IMR-90 (cell line): ENCODE measurements around the gene TRMT11. TPM values are rescaled to one million over a fixed set of nuclear protein-coding genes. Genes with fewer than 3 reads are reported as not detected.

Source experiments
- ATAC-seq: fragments of 200-7000 bp; cut with Tn5 transposase; 2 replicates; pipeline ENCODE4 v1.9.1; 2020; ENCODE audit warnings: low read depth, mild to moderate bottlenecking, moderate library complexity
- BruUV-seq: library from RNA; stranded (reverse); fragments of 400-500 nt; replicated peaks from 2 replicates; lab custom pipeline; 2021; lab: Mats Ljungman, UMichigan
- CTCF ChIA-PET: fragments of 300-600 bp; formaldehyde crosslinking; extraction: SDS; loops from one replicate; lab custom pipeline; 2021; ENCODE audit warnings: antibody characterized with exemption; lab: Yijun Ruan, JAX
- POLR2A ChIA-PET: fragments of 300-600 bp; sonication (Branson Sonifier 250); formaldehyde crosslinking; loops from one replicate; lab custom pipeline; 2022; ENCODE audit warnings: antibody characterized with exemption; ENCODE audit not compliant: unreplicated experiment; lab: Charles Lee
- DNase-seq: peaks from one replicate; pipeline ENCODE4 v3.0.0; 2013
- H2AFZ ChIP-seq: replicated peaks from 2 replicates; pipeline ENCODE3; 2013; ENCODE audit warnings: low read length, mild to moderate bottlenecking; ENCODE audit not compliant: poor library complexity
- H2AK5ac ChIP-seq: 2 replicates; pipeline ENCODE4 v1.6.1; 2013; ENCODE audit warnings: low read depth, low read length, inconsistent platforms
- H2AK9ac ChIP-seq: replicated peaks from 2 replicates; pipeline ENCODE3; 2013; ENCODE audit warnings: mild to moderate bottlenecking, low read depth, low read length, moderate library complexity; ENCODE audit not compliant: poor library complexity
- H2BK120ac ChIP-seq: 2 replicates; pipeline ENCODE4 v1.6.1; 2013; ENCODE audit warnings: low read depth, low read length, inconsistent platforms
- H2BK15ac ChIP-seq: 3 replicates; pipeline ENCODE4 v1.6.1; 2013; ENCODE audit warnings: low read depth, low read length, inconsistent platforms
- H2BK20ac ChIP-seq: 2 replicates; pipeline ENCODE4 v1.6.1; 2013; ENCODE audit warnings: low read depth, mild to moderate bottlenecking, inconsistent platforms, low read length, moderate library complexity
- H2BK5ac ChIP-seq: 2 replicates; pipeline ENCODE4 v1.6.1; 2013; ENCODE audit warnings: mild to moderate bottlenecking, low read depth, low read length, inconsistent platforms; ENCODE audit not compliant: poor library complexity, severe bottlenecking
- H3K14ac ChIP-seq: replicated peaks from 2 replicates; pipeline ENCODE4 v1.6.1; 2013; ENCODE audit warnings: low read depth, low read length, inconsistent platforms
- H3K18ac ChIP-seq: 2 replicates; pipeline ENCODE4 v1.6.1; 2013; ENCODE audit warnings: low read depth, low read length, control low read depth
- H3K23ac ChIP-seq: 2 replicates; pipeline ENCODE4 v1.6.1; 2013; ENCODE audit warnings: low read depth, low read length, inconsistent platforms
- H3K27ac ChIP-seq: 2 replicates; pipeline ENCODE4 v1.5.1; 2013; ENCODE audit warnings: mild to moderate bottlenecking, control low read depth, low read length; ENCODE audit not compliant: insufficient read depth
- H3K27me3 ChIP-seq: 2 replicates; pipeline ENCODE4 v1.6.1; 2013; ENCODE audit warnings: low read length; ENCODE audit not compliant: control insufficient read depth, insufficient read depth
- H3K36me3 ChIP-seq: 2 replicates; pipeline ENCODE4 v1.6.1; 2013; ENCODE audit warnings: low read length, mixed read lengths; ENCODE audit not compliant: control insufficient read depth, insufficient read depth
- H3K4ac ChIP-seq: 2 replicates; pipeline ENCODE4 v1.6.1; 2013; ENCODE audit warnings: low read depth, low read length, inconsistent platforms
- H3K4me1 ChIP-seq: 2 replicates; pipeline ENCODE4 v1.6.1; 2013; ENCODE audit warnings: low read length, mixed read lengths; ENCODE audit not compliant: control insufficient read depth, insufficient read depth
- H3K4me2 ChIP-seq: 2 replicates; pipeline ENCODE4 v1.6.1; 2013; ENCODE audit warnings: low read depth, mild to moderate bottlenecking, control low read depth, low read length, moderate library complexity
- H3K4me3 ChIP-seq: 2 replicates; pipeline ENCODE4 v1.5.1; 2013; ENCODE audit warnings: low read depth, mild to moderate bottlenecking, control low read depth, low read length, moderate library complexity; ENCODE audit not compliant: insufficient read depth
- H3K56ac ChIP-seq: 2 replicates; pipeline ENCODE4 v1.6.1; 2013; ENCODE audit warnings: low read length, inconsistent platforms; ENCODE audit not compliant: insufficient read depth; ENCODE audit errors: extremely low read depth
- H3K79me1 ChIP-seq, 2 experiments: 2 replicates each; pipeline ENCODE4 v1.6.1; 2013; ENCODE audit warnings: low read length in 2 of 2, inconsistent platforms in 1 of 2, low read depth in 1 of 2
- H3K9ac ChIP-seq: 2 replicates; pipeline ENCODE4 v1.6.1; 2013; ENCODE audit warnings: low read depth, low read length, control low read depth
- H3K9me1 ChIP-seq: 2 replicates; pipeline ENCODE4 v1.6.1; 2013; ENCODE audit warnings: low read length, inconsistent platforms; ENCODE audit not compliant: insufficient read depth
- H3K9me3 ChIP-seq: 2 replicates; pipeline ENCODE4 v1.6.1; 2013; ENCODE audit warnings: low read length; ENCODE audit not compliant: control insufficient read depth, insufficient read depth
- H4K20me1 ChIP-seq: 2 replicates; pipeline ENCODE4 v1.6.1; 2013; ENCODE audit warnings: low read length, inconsistent platforms; ENCODE audit not compliant: insufficient read depth
- H4K5ac ChIP-seq: 2 replicates; pipeline ENCODE4 v1.6.1; 2013; ENCODE audit warnings: mild to moderate bottlenecking, low read depth, low read length, control low read depth
- H4K8ac ChIP-seq, 2 experiments: 2 replicates each; pipeline ENCODE4 v1.6.1; 2013; ENCODE audit warnings: low read depth in 2 of 2, low read length in 2 of 2, control low read depth in 1 of 2, inconsistent platforms in 1 of 2
- H4K91ac ChIP-seq: 2 replicates; pipeline ENCODE4 v1.6.1; 2013; ENCODE audit warnings: low read depth, low read length, inconsistent platforms; ENCODE audit not compliant: insufficient read depth
- BHLHE40 ChIP-seq: fragments of 150-350 bp; IDR thresholded peaks from 2 replicates; pipeline ENCODE4 v1.6.1; 2016; ENCODE audit warnings: mild to moderate bottlenecking, low read depth, low read length
- CEBPB ChIP-seq: IDR thresholded peaks from 2 replicates; pipeline ENCODE4 v1.6.1; 2012; ENCODE audit warnings: low read depth, low read length, improper control_type of control experiment
- CHD1 ChIP-seq: IDR thresholded peaks from 2 replicates; pipeline ENCODE4 v1.6.1; 2012; ENCODE audit warnings: low read depth, low read length, improper control_type of control experiment
- CTCF ChIP-seq: conservative IDR thresholded peaks from 2 replicates; pipeline ENCODE4 v1.5.1; 2012; ENCODE audit warnings: mild to moderate bottlenecking, low read depth, low read length, improper control_type of control experiment
- MAFK ChIP-seq: IDR thresholded peaks from 2 replicates; pipeline ENCODE4 v1.6.1; 2012; ENCODE audit warnings: low read depth, low read length, improper control_type of control experiment
- NFE2L2 ChIP-seq: fragments of 150-350 bp; IDR thresholded peaks from 2 replicates; pipeline ENCODE4 v1.6.1; 2016; ENCODE audit warnings: low read depth, mild to moderate bottlenecking, low read length
- POLR2A ChIP-seq: IDR thresholded peaks from 2 replicates; pipeline ENCODE4 v1.6.1; 2012; ENCODE audit warnings: mild to moderate bottlenecking, low read depth, low read length
- RAD21 ChIP-seq: IDR thresholded peaks from 2 replicates; pipeline ENCODE4 v1.6.1; 2012; ENCODE audit warnings: low read length, improper control_type of control experiment
- SMC3 ChIP-seq: fragments of 150-350 bp; IDR thresholded peaks from 2 replicates; pipeline ENCODE4 v1.6.1; 2016; ENCODE audit warnings: low read depth, mild to moderate bottlenecking, antibody characterized with exemption, low read length, moderate library complexity
- WGBS, 2 experiments: methylation state at CpG; one replicate each; pipeline versions ENCODE4 v1.1.5 to v1.1.7; 2013; ENCODE audit warnings: missing lambda C conversion rate in 2 of 2; ENCODE audit not compliant: insufficient read length in 1 of 2; ENCODE audit errors: extremely low coverage in 2 of 2; 5-methylcytosine and 5-hydroxymethylcytosine counted together
- dilution Hi-C: fragments of 300-500 bp; cut with HindIII; formaldehyde crosslinking; loops from one replicate; pipeline ENCODE4 v1.14.3; 2018; ENCODE audit warnings: low sequenced_read_pairs; ENCODE audit not compliant: unreplicated experiment
- in situ Hi-C: fragments of 300-500 bp; cut with MboI; formaldehyde crosslinking; loops from 3 replicates; pipeline ENCODE4 v1.14.3; 2019; ENCODE audit warnings: low sequenced_read_pairs, inconsistent platforms, mixed read lengths
- intact Hi-C: fragments of 100-400 bp; cut with micrococcal nuclease; formaldehyde crosslinking; loops from 2 replicates; pipeline ENCODE4 v1.10.0; 2022
- polyA plus RNA-seq, 3 experiments: library from polyadenylated mRNA; depleted of rRNA; stranded (reverse); fragments of >200 nt; gene quantifications; 2 replicates each; pipeline ENCODE4 v1.2.3, GENCODE V29; 2012; ENCODE audit warnings: low replicate concordance in 1 of 3
- total RNA-seq: library from RNA; depleted of rRNA; stranded (reverse); fragments of >200 nt; gene quantifications from 2 replicates; pipeline ENCODE4 v1.2.3, GENCODE V29; 2012

The TRMT11 gene
- total and polyA plus RNA-seq, 2 of the 4 experiments (the other 2 are of a cell fraction) = 14.3 to 19.0 TPM

- H2AFZ ChIP-seq = no peak overlapping the region
- H3K9me1 ChIP-seq = no peaks in the 10 kb centered on the region
- no peak overlapping the region for H4K8ac ChIP-seq
- H3K36me3 ChIP-seq = no peaks in the 10 kb centered on the region
- H3K14ac ChIP-seq = no peak overlapping the region
- no peak overlapping the region for H2BK15ac ChIP-seq
- no peak overlapping the region for H3K23ac ChIP-seq
- no peaks in the 10 kb centered on the region for H3K79me1 ChIP-seq
- H3K18ac ChIP-seq = no peak overlapping the region
- no peak overlapping the region for H3K4ac ChIP-seq
- intact Hi-C loops (no loop called here), dilution Hi-C loops (no loop called here), in situ Hi-C loops (no loop called here)
- no TSS peak for BruUV-seq
- no peak overlapping the region for H3K4me2 ChIP-seq
- ChIA-PET POLR2A (no interaction called here), CTCF (no interaction called here)
- no peak overlapping the region for H4K5ac ChIP-seq
- no peak overlapping the region for H3K9ac ChIP-seq
- no CpG with 5 or more reads among the region's 4 CpGs for WGBS, 2 experiments
- no peak overlapping the region for H2BK5ac ChIP-seq
- TF ChIP-seq MAFK (no peak), SMC3 (no peak), BHLHE40 (no peak), POLR2A (no peak), CTCF (no peak), CHD1 (no peak), RAD21 (no peak), CEBPB (no peak), NFE2L2 (no peak)
- no peak overlapping the region for H4K91ac ChIP-seq
- H2AK5ac ChIP-seq = no peak overlapping the region
- no peaks in the 10 kb centered on the region for H3K27me3 ChIP-seq
- H2AK9ac ChIP-seq = no peak overlapping the region
- H2BK20ac ChIP-seq = no peak overlapping the region
- H3K9me3 ChIP-seq = no peaks in the 10 kb centered on the region
- no peak overlapping the region for H3K56ac ChIP-seq
- ATAC-seq (no peak), DNase-seq (no peak)
- no peak overlapping the region for H2BK120ac ChIP-seq
- no peak overlapping the region for H3K27ac ChIP-seq
- H3K4me1 ChIP-seq = peaks cover 2% of the 10 kb centered on the region; the same call in 1 of the 2 replicates
- H3K4me3 ChIP-seq = no peak overlapping the region
- H4K20me1 ChIP-seq = no peaks in the 10 kb centered on the region
Observed at GRCh38 chr6:126075335-126076071, 89.2 kb downstream of the TRMT11 start.
